GM21717 (cell line): ENCODE data around the gene ZNF99.
"Not testable (repeated sequence)": the region's sequence is repeated elsewhere in the genome, so short reads cannot be mapped to it uniquely, and the experiment has no call there.

Experiments used
- ATAC-seq: cut with Tn5 transposase; IDR thresholded peaks from one replicate; pipeline ENCODE4 v1.9.1; 2021; ENCODE audit warnings: mild to moderate bottlenecking, moderate library complexity; ENCODE audit not compliant: unreplicated experiment

ZNF99 gene

DNA sequence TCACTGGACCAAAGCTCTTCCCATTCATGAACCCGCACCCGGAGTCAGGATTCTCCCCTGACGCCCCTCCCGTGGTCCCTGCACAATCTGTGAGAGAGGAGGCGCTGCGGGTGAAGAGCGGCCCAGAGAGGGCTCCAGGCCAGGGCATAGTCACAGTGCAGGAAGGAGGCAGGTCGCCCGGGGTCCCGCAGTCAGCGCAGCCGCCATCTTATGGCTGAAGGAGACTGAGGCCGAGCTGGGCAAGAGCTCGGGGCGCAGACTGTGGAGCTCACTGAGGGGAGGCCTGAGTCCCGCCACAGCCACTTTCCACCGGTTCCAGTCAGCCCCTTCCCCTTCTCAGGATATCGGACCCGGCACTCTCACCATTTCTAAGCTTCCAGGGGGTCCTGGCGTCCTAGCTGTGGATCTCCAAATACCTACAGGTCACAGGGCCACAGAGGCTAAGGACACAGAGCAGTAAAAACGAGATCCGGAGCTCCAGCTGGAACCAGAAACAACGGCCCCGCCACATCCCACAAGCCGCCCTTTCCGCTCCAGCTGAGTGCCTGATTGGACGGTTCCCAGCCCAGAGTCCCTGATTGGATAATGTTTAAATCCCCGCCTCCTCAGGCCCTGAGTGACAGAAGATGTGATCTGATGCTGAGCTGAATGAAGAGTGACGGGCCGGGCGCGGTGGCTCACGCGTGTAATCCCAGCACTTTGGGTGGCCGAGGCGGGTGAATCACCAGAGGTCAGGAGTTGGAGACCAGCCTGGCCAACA lies at the start of gene ZNF99:
TSS of gene ZNF99 (minus strand) at position 501 of the 760 bp plus-strand sequence. CDS start at position 366, 135 bp downstream.
- ATAC-seq: no peak

DNA sequence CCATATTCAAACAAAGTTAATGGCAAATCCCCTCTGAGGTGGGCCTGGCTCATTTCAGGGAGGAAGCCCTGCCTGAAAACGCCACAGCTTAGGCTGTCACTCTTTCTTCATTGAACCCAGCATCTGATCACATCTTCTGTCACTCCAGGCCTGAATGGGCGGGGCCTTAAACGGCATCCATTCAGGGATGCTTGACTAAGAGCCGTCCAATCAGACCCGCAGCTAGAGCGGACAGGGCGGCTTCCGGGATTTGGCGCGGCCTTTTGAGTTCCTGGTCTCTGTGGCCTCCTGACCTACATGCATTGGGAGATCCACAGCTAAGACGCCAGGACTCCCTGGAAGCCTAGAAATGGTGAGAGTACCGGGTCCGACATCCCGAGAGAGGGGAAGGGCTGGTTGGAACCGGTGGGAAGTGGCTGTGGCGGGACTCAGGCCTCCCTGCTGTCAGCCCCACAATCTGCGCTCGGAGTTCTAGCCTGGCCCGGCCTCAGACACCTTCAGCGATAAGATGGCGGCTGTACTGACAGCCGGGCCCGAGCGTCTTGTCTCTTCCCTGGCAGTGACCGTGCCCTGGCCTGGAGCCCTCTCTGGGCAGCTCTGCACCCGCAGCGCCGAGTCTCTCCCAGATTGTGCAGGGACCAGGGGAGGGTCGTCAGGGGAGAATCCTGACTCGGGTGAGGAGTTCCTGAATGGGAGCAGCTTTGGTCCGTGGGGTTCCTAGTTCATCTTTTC lies 48.2 kb upstream of the ZNF99 start, which contains the start of gene ZNF723:
TSS of gene ZNF723 (plus strand) at position 261 of the 732 bp plus-strand sequence. CDS start at position 350, 89 bp downstream.
- ATAC-seq: no peak

DNA sequence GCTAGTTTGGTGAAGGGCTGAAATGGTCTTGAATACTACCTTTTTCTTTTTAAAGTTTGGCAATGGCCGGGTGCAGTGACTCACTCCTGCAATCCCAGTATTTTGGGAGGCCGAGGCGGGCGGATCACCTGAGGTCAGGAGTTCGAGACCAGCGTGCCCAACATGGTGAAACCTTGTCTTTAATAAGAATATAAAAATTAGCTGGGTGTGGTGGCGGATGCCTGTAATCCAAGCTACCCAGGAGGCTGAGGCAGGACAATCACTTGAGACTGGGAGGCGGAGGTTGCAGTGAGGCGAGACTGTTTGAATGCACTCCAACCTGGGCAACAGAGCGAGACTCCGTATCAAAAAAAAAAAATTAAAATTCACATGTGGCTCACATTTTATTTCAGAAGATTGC lies 47.3 kb upstream of the ZNF99 start:
- ATAC-seq: no peak

DNA sequence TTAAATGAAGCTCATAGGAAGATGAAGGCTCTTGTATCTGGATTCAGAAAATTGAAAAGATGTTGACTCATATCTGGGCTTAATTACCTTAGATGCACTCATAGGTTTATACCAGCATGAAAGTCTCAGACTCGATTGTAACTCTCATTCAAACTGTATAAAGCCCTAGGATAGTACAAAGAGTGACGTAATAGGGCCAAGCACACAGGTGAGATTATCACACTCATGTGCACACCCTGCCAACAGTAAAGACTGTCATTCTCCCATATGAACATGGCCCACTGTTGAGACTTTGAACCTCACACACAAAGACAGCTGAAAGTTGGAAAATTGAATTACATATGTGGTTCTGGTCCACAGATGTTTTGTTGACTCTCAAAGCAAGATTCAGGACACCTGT lies 30.2 kb upstream of the ZNF99 start:
- no peak for ATAC-seq

DNA sequence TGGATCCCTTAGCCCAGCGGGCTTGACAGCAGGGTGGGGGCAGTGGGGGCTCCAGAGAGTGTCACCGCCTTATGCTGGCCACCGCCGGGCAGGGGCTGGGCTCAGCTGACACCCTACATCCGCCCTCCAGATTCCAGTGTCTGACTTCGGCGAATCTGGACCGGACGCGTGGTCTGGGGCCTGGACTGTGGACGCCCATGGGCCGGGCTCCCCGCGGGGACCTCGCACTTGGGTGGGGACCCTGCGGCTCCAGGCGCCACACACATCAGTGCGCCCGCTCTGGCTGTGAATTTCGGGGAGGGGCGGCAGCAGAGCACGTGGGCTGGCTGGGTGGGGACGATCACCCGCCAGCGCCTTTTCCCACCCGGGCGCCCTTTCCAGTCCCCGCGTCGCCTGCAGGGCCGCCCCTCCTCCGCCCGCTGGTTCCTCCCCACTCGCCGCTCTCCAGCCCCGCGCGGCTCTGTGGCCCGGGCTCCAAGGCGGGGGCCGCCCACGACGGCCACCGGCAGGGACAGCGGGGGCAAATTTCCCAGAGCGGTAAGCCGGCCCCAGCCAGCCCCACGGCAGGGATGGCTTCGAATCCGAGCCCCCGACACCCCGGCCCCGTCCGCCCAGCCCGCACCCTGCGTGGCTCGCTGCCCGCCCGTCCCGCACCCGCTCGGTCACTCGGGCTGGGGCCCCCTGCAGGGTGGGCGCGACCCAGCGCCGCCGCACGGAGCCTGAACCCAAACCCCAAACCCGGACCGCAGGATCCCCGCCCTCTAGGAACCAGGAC lies 23.3 kb upstream of the ZNF99 start:
- ATAC-seq: no peak

DNA sequence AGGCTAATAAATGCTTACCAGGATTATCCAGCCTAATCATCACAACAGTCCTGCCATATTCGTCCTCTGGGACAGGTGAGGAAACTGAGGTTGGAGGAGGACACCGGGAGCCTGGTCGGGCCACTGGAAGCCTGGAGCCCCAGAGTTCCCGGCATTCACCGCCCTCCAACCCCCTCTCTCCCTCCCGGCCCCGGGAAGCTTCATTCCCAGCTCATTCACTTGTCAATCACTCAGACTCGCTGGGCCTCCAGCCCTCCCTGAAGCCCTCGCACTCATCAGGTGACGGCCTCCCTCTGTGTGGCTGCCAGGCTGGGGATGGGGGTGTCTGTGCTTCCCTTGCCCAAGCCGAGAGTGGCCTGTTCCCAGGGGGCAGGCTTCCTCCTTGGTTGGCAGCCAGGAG lies 22.5 kb upstream of the ZNF99 start:
- ATAC-seq: no peak

DNA sequence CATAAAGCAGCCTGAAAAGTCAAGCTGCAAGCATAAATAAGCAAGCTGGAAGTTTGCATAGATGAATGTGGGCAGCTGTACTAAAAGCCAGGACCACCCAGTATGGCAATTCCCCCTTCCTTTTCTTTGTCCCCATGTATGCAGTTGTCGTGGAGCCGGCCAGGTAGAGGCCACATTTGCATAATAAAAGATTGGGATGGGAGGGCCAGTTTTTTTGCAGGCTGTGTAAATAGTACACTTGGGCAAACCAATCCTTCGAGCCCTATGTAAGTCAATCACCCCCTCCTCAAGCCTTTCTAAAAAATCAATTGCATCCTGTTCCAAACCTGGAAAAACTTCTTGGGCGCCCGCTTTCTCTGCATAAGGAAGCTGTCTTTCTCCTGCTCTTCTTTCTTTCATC lies 13.1 kb upstream of the ZNF99 start:
- no peak for ATAC-seq

DNA sequence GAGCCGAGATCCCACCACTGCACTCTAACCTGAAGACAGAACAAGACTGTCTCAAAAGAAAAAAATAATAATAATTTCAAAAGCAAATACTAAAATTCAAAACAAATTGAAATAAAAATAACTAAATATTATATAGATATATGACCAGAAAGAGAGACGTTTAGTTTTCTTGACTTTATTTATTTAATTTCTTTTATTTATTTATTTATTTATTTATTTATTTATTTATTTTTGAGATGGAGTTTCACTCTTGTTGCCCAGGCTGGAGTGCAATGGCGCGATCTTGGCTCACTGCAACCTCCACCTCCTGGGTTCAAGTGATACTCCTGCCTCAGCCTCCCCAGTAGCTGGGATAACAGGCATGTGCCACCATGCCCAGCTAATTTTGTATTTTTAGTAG lies 8.9 kb upstream of the ZNF99 start:
- ATAC-seq: not testable (repeated sequence)

DNA sequence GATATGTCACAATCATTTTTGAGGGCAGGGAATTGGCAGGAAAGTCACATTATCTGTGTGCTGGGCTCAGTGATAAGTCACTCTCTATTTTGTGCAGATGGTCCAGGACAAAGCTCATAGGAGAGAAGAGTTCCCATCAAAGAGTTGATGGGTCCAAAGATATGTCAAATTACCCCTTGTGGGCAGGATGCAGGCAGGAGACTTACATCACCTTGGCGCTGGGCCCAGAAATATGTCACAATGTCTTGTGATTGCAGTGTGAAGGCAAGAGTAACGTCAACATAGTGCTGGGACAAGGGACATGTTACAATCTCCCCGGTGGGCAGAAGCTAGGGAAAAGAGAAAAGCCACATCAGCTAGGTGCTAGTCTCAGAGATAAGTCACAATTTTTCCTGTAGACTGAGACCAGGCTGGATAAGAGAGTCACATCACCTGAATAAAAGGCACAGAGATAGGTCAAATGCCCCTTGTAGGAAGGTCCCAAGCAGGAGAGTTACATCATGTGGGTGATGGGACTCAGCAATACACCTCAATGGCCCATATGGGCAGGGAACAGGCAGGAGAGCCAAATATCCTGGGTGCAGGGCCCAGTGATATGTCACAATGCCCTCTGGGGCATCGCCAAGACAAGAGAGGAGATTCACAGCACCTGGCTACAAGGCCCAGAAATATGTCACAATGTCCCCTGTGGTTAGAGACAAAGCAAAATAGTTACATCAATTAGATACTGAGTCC lies 47.9 kb downstream of the ZNF99 start:
- ATAC-seq: no peak

DNA sequence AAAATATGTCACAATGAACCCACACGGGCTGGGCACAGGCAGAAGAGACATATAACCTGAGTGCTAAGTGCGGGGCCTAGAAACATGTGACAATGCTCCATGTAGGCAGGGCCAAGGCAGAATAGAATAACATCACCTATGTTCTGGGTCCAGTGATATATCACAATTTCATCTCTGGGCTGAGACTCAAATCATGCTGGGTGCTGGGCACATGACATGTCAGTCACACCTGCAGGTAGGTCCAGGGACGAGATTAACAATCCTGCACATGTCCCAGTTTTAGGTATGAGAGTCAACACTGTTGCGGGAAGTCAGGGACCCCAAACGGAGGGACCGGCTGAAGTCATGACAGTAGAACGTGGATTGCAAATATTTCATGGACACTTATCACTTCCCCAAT lies 50.3 kb downstream of the ZNF99 start:
- no peak for ATAC-seq

DNA sequence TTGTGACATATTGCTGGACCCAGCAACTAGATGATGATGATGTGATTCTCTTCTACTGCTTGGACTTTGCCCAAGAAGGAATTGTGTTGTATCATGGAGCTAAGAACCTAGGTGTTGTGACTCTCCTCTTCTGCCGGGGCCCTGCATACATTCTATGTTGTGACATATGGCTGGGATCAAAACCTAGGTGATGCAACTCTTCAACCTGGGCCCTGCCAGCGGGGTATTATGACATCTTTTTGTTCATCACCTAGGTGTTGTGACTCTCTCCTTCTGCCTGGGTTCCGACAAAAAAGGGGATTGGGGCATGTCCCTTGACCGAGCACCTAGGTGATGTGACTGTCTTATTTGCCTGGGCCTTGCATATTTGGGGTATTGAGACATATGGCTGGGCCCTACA lies 55.7 kb downstream of the ZNF99 start:
- not testable (repeated sequence) for ATAC-seq

DNA sequence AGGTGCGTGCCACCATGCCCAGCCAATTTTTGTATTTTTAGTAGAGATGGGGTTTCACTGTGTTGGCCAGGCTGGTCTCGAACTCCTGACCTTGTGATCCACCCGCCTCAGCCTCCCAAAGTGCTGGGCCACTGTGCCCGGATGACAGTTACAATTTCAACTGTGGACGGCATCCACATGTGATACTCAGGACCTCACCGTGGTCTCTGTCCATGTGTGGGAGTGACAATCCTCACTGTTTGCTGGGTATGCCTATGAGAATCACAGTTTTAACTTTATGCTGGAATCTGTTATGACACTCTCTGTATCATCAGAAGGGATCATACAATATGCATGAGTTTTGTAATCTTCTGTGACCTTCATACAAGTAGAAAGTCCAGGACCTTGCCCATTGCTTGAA lies 62.4 kb downstream of the ZNF99 start:
- not testable (repeated sequence) for ATAC-seq

DNA sequence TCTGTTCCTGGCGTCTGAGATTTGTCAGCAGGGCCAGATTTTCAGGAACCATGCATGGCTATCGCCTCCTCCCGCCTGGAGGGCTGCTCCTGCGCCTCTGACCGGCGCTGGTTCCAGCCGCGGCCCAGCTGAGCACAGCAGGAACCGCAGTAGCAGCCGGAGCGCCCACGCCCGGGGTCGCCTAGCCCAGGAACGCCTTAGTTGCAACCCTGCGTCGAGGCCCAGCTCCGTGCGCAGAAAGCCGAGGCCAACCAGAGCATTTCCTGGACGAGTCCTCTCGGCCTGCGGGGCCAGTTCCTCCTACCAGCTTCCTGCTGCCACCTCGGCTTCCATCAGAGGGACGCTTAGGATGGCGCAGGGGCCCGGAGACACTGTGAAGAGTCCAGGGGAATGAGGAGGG lies 75.0 kb downstream of the ZNF99 start:
- ATAC-seq: no peak

DNA sequence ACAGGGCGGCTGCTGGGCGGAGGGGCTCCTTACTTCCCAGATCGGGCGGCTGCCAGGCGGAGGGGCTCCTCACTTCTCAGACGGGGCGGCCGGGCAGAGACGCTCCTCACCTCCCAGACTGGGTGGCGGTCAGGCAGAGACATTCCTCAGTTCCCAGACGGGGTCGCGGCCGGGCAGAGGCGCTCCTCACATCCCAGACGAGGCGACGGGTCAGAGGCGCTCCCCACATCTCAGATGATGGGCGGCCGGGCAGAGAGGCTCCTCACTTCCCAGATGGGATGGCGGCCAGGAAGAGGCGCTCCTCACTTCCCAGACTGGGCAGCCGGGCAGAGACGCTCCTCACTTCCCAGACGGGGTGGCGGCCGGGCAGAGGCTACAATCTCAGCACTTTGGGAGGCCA lies 80.9 kb downstream of the ZNF99 start:
- ATAC-seq: not testable (repeated sequence)

DNA sequence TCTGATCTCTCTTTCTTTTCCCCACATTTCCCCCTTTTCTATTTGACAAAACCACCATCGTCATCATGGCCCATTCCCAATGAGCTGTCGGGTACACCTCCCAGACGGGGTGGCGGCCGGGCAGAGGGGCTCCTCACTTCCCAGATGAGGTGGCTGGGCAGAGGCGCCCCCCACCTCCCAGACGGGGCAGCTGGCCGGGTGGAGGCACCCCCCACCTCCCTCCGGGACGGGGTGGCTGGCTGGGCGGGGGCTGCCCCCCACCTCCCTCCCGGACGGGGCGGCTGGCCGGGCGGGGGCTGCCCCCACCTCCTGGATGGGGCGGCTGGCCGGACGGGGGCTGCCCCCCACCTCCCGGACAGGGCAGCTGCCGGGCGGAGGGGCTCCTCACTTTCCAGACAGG lies 81.3 kb downstream of the ZNF99 start:
- not testable (repeated sequence) for ATAC-seq
